Mucosa of stomach (tissue), 1 donor: ENCODE data around the gene KHNYN.
A peak's percentile ranks its signal among the peaks of the same experiment; 100 is the strongest.

Experiments used
- H3K27me3 ChIP-seq: one replicate; pipeline ENCODE4 v1.7.0; 2013; ENCODE audit warnings: mild to moderate bottlenecking, low read length; ENCODE audit not compliant: control insufficient read depth, insufficient read depth
- H3K36me3 ChIP-seq: one replicate; pipeline ENCODE4 v1.7.0; 2013; ENCODE audit warnings: low read length; ENCODE audit not compliant: control insufficient read depth, insufficient read depth
- H3K4me1 ChIP-seq: one replicate; pipeline ENCODE4 v1.7.0; 2013; ENCODE audit warnings: mild to moderate bottlenecking, low read length; ENCODE audit not compliant: control insufficient read depth, insufficient read depth
- H3K4me3 ChIP-seq: one replicate; pipeline ENCODE4 v1.7.0; 2013; ENCODE audit warnings: low read length
- H3K9ac ChIP-seq: one replicate; pipeline ENCODE4 v1.7.0; 2013; ENCODE audit warnings: mild to moderate bottlenecking, low read length, moderate library complexity
- H3K9me3 ChIP-seq: one replicate; pipeline ENCODE4 v1.7.0; 2013; ENCODE audit warnings: mild to moderate bottlenecking, low read length, moderate library complexity; ENCODE audit not compliant: control insufficient read depth
- donor health status: Pancreatic carcinoma.

The KHNYN gene

GRCh38 chr14:24416932-24417619 is 12.7 kb upstream of the KHNYN start:
- H3K36me3 ChIP-seq = no peaks in the 10 kb centered on the region
- no peak overlapping the region for H3K9ac ChIP-seq
- H3K4me1 ChIP-seq = peaks cover 30% of the 10 kb centered on the region
- H3K9me3 ChIP-seq = no peaks in the 10 kb centered on the region
- no peaks in the 10 kb centered on the region for H3K27me3 ChIP-seq
- H3K4me3 ChIP-seq = no peak overlapping the region

- no peaks in the 10 kb centered on the region for H3K27me3 ChIP-seq
- no peak overlapping the region for H3K4me3 ChIP-seq
- peaks cover 39% of the 10 kb centered on the region for H3K4me1 ChIP-seq
- H3K36me3 ChIP-seq = no peaks in the 10 kb centered on the region
- peak overlapping the region; percentile 5 for H3K9ac ChIP-seq
- H3K9me3 ChIP-seq = no peaks in the 10 kb centered on the region
Observed at GRCh38 chr14:24417832-24418491, 11.8 kb upstream of the KHNYN start.

- H3K4me1 ChIP-seq = peaks cover 40% of the 10 kb centered on the region
- no peak overlapping the region for H3K4me3 ChIP-seq
- H3K36me3 ChIP-seq = no peaks in the 10 kb centered on the region
- no peaks in the 10 kb centered on the region for H3K27me3 ChIP-seq
- no peaks in the 10 kb centered on the region for H3K9me3 ChIP-seq
- peak overlapping the region; percentile 5 for H3K9ac ChIP-seq
Observed at GRCh38 chr14:24418492-24418873, 11.3 kb upstream of the KHNYN start.

- peaks cover 52% of the 10 kb centered on the region for H3K4me1 ChIP-seq
- no peaks in the 10 kb centered on the region for H3K9me3 ChIP-seq
- no peak overlapping the region for H3K9ac ChIP-seq
- H3K4me3 ChIP-seq = no peak overlapping the region
- no peaks in the 10 kb centered on the region for H3K27me3 ChIP-seq
- no peaks in the 10 kb centered on the region for H3K36me3 ChIP-seq
Observed at GRCh38 chr14:24422261-24422660, 7.5 kb upstream of the KHNYN start.

- Histone ChIP-seq H3K9ac (peak overlapping the region; percentile 60), H3K27me3 (no peaks in the 10 kb centered on the region), H3K36me3 (no peaks in the 10 kb centered on the region), H3K4me3 (peak overlapping the region; percentile 28), H3K4me1 (peaks cover 52% of the 10 kb centered on the region), H3K9me3 (no peaks in the 10 kb centered on the region)
Observed at GRCh38 chr14:24422694-24423601, 6.8 kb upstream of the KHNYN start.

GRCh38 chr14:24425704-24426103 is 4.0 kb upstream of the KHNYN start:
- no peaks in the 10 kb centered on the region for H3K36me3 ChIP-seq
- H3K9me3 ChIP-seq = no peaks in the 10 kb centered on the region
- no peak overlapping the region for H3K4me3 ChIP-seq
- H3K4me1 ChIP-seq = peaks cover 52% of the 10 kb centered on the region
- H3K9ac ChIP-seq = peak overlapping the region; percentile 60
- H3K27me3 ChIP-seq = no peaks in the 10 kb centered on the region

- Histone ChIP-seq H3K27me3 (no peaks in the 10 kb centered on the region), H3K9me3 (no peaks in the 10 kb centered on the region), H3K4me3 (no peak overlapping the region), H3K4me1 (peaks cover 56% of the 10 kb centered on the region), H3K36me3 (peaks cover 3% of the 10 kb centered on the region), H3K9ac (peak overlapping the region; percentile 60)
Observed at GRCh38 chr14:24426150-24426911, 3.4 kb upstream of the KHNYN start.

- H3K9ac ChIP-seq = no peak overlapping the region
- no peak overlapping the region for H3K4me3 ChIP-seq
- H3K27me3 ChIP-seq = no peaks in the 10 kb centered on the region
- H3K36me3 ChIP-seq = peaks cover 10% of the 10 kb centered on the region
- no peaks in the 10 kb centered on the region for H3K9me3 ChIP-seq
- peaks cover 60% of the 10 kb centered on the region for H3K4me1 ChIP-seq
Observed at GRCh38 chr14:24426912-24427536, 2.7 kb upstream of the KHNYN start.

GRCh38 chr14:24427537-24428508 is 1.9 kb upstream of the KHNYN start:
- Histone ChIP-seq H3K36me3 (peaks cover 18% of the 10 kb centered on the region), H3K9ac (peak overlapping the region; percentile 48), H3K27me3 (no peaks in the 10 kb centered on the region), H3K4me3 (no peak overlapping the region), H3K9me3 (no peaks in the 10 kb centered on the region), H3K4me1 (peaks cover 60% of the 10 kb centered on the region)

- peaks cover 20% of the 10 kb centered on the region for H3K36me3 ChIP-seq
- H3K4me1 ChIP-seq = peaks cover 60% of the 10 kb centered on the region
- peak overlapping the region; percentile 96 for H3K9ac ChIP-seq
- no peaks in the 10 kb centered on the region for H3K9me3 ChIP-seq
- no peaks in the 10 kb centered on the region for H3K27me3 ChIP-seq
- H3K4me3 ChIP-seq = no peak overlapping the region
Observed at GRCh38 chr14:24428628-24429394, 943 bp upstream of the KHNYN start.
